ENCODE data around the gene FAM217A.

FAM217A gene

DNA sequence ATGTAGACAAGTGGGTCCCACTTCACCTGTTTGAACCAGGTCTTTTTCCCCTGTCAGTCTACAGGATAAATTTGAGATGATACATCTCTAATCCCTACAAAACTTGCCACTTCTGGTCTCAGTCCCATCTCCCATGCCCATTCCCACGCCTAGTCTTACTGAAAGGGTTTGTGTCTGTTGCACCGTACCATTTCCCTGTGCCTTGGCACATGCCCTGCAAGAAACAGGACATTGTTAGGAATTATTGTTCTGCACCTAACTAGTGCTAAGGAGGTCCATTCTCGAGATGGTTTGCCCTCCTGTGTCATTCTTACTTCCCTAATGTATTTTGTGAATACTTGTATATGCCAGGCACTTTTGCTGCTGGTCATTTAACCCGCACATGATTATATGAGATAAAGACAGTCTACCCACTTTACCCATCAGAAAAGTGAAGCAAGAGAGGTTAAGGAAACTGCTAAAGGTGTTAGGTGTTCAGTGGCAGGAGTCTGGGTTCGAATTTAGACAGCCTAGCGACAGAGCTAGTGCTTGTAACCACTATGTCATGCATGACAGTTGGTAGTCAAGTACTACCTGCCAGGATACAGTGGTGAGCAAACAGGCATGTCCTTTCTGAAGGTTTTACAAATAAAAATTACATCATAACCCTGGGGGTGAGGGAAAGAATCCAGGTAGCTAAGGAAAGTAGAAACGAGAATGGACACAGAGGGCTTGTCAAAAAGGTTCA, 12.7 kb downstream of the FAM217A start:
- DNase-seq (ENCODE audit: insufficient read length, low spot score) (no peak), FAIRE-seq (peak; percentile 27)
- TF ChIP-seq POLR2A (IDR thresholded peaks at IDR 0.05; ENCODE audit: low read depth, low read length) = no peak

- DNase-seq (ENCODE audit: insufficient read length, low spot score) = peak; percentile 60
- FAIRE-seq = peak; percentile 99
- TF ChIP-seq POLR2A (IDR thresholded peaks at IDR 0.05; ENCODE audit: low read depth, low read length) = no peak
These were observed 19.7 kb downstream of the FAM217A start for GRCh38 chr6:4059115-4059777.

GRCh38 chr6:4057036-4057435, 21.9 kb downstream of the FAM217A start:
- FAIRE-seq (no peak), DNase-seq (ENCODE audit: insufficient read length, low spot score) (no peak)
- no peak for TF ChIP-seq POLR2A (IDR thresholded peaks at IDR 0.05; ENCODE audit: low read depth, low read length)

DNA sequence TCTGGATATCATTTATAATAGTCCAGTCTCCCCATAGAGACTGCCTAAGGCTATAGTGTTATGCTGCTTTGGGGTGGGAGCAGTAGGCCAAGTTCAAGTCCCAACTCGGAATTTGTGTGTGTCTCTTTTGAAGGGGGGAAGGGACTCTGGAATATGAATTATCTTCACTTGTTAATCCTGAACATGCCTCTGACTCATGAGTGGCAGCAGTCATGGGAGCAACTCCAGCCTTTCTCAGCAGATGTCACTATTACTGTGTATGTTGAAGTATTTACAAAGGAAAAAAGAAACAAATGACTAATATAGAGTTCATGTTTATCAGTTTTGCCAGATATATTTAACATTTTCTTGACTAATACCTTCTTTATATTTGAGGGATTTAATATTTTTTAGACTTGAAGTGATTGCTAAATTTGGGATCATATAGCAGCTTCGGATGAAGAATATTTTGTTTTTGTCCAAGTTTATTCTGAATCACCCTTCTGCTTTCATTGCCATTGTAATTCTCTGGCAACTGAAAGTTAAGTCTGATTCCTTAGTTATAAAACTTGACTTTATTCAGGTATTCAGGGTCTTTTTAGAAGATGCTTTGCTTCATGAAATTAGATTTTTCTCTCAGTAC, 23.4 kb downstream of the FAM217A start:
- TF ChIP-seq POLR2A (IDR thresholded peaks at IDR 0.05; ENCODE audit: low read depth, low read length) = no peak
- DNase-seq (ENCODE audit: insufficient read length, low spot score) (peak; percentile 35), FAIRE-seq (peak; percentile 90)

- DNase-seq (ENCODE audit: insufficient read length, low spot score) (no peak), FAIRE-seq (no peak)
- TF ChIP-seq POLR2A (IDR thresholded peaks at IDR 0.05; ENCODE audit: low read depth, low read length) = no peak
These were observed 29.7 kb downstream of the FAM217A start for GRCh38 chr6:4049246-4049645.

DNA sequence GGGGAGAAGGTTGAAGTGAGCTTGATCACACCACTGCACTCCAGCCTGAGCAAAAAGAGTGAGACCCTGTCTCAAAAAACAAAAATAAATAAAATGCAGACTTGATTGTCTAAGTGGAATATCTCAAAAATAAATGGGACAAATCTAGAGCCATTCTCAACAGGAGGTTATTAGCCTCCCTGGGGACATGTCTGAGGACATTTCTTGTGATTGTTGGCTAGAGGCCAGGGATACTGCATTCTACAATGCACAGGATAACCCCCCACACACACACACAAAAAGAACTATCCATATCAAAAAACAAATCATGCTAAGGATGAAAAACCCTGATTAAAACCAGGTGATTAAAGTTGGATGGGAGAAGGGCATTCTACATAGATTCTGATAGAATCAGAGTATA, 37.5 kb downstream of the FAM217A start:
- no peak for TF ChIP-seq POLR2A (IDR thresholded peaks at IDR 0.05; ENCODE audit: low read depth, low read length)
- no peak for FAIRE-seq
- no peak for DNase-seq (ENCODE audit: insufficient read length, low spot score)

GRCh38 chr6:4039348-4039747, 39.6 kb downstream of the FAM217A start:
- peak; percentile 50 for FAIRE-seq

GRCh38 chr6:4036581-4036980, 42.4 kb downstream of the FAM217A start:
- FAIRE-seq (no peak), DNase-seq (ENCODE audit: insufficient read length, low spot score) (no peak)
- no peak for TF ChIP-seq POLR2A (IDR thresholded peaks at IDR 0.05; ENCODE audit: low read depth, low read length)

More at GRCh38 chr6:4039348-4039747, 39.6 kb downstream of the FAM217A start:
- TF ChIP-seq POLR2A (IDR thresholded peaks at IDR 0.05; ENCODE audit: low read depth, low read length) = no peak
- DNase-seq (ENCODE audit: insufficient read length, low spot score) = no peak

DNA sequence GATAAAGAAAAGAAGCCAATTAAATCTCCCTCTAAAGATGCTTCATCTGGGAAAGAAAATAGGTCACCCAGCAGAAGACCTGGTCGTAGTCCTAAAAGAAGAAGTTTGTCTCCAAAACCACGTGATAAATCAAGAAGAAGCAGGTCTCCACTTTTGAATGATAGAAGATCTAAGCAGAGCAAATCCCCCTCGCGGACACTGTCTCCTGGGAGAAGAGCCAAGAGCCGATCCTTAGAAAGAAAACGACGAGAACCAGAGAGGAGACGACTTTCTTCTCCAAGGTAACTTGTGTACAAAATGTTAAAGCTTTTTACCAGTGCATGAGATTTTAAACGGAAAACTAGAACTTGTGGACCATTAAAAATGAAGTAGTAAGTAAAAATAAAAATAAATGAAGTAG, 46.5 kb downstream of the FAM217A start:
- DNase-seq (ENCODE audit: insufficient read length, low spot score) (no peak), FAIRE-seq (no peak)
- TF ChIP-seq POLR2A (IDR thresholded peaks at IDR 0.05; ENCODE audit: low read depth, low read length) = no peak

- TF ChIP-seq POLR2A (IDR thresholded peaks at IDR 0.05; ENCODE audit: low read depth, low read length) = no peak
- FAIRE-seq (peak; percentile 75), DNase-seq (ENCODE audit: insufficient read length, low spot score) (no peak)
These were observed 47.5 kb downstream of the FAM217A start for GRCh38 chr6:4031442-4031841.

DNA sequence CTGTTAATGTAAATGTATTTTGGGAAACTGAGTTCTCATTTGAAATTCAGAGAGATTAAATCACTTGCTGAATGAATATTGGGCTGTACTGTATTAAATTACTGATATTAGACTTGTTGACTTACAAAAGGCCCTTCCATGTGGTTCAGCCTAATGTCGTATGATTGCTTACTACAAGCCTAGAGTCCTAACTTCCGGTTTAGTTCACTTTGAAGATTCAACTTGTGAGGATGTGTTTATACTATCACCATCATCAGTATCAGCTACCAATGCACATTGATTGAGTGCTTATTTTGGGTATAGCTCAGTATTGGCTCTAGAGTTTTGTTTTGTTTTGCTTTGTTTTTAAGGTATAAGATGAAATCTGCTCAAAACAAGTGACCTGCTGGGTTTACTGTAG, 48.3 kb downstream of the FAM217A start:
- TF ChIP-seq POLR2A (IDR thresholded peaks at IDR 0.05; ENCODE audit: low read depth, low read length) = no peak
- FAIRE-seq = peak; percentile 45

DNA sequence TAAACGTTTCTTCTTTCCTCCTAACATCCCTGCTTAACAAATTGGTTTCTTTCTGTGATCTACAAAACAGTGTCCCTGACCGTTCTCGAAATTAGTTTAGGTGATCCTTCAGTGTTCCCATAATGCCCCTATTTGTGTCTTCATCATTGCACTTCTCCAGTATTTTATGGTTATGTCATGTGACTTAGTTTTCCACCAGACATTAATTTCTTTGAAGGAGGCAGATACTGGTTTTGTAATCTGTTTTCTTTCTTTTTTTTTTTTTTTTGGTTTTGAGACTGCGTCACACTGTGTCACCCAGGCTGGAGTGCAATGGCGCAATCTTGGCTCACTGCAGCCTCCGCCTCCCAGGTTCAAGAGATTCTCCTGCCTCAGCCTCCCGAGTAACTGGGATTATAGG, 49.2 kb downstream of the FAM217A start:
- DNase-seq (ENCODE audit: insufficient read length, low spot score) (no peak), FAIRE-seq (no peak)
- no peak for TF ChIP-seq POLR2A (IDR thresholded peaks at IDR 0.05; ENCODE audit: low read depth, low read length)

More for the DNA sequence above, 48.3 kb downstream of the FAM217A start:
- no peak for DNase-seq (ENCODE audit: insufficient read length, low spot score)

DNA sequence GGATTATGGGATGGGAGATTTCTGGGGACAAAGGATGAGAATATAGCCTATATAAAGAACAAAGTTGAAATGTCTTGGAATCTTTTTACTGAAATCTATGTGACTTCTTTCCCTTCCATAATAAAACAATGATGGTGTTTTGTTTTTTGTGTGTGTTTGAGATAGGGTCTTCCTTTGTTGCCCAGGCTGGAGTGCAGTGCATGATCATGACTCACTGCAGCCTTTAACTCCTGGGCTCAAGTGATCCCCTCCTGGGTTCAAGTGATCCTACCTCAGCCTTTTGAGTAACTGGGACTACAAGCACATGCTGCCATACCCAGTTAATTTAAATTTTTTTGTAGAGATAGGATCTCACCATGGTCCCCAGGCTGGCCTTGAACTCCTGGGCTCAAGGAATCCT, 50.9 kb downstream of the FAM217A start:
- no peak for TF ChIP-seq POLR2A (IDR thresholded peaks at IDR 0.05; ENCODE audit: low read depth, low read length)

DNA sequence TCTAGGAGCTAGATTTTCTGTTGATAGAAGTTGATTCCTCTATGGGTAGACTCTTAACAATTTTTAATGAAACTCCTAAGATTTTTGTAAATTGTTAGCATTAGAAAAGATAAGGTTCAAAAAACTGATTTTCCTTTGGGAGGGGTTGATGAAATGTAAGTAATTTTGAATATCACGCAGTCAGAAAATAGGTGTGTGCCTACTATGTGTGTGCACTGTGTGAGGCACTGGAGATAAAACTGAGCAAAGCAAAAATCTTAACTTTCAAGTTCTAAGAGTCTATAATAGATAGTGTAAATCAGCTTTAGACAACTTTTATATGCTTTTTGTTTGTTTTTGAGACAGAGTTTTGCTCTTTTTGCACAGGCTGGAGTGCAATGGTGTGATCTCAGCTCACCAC, 53.3 kb downstream of the FAM217A start:
- FAIRE-seq = no peak
- no peak for DNase-seq (ENCODE audit: insufficient read length, low spot score)
- TF ChIP-seq POLR2A (IDR thresholded peaks at IDR 0.05; ENCODE audit: low read depth, low read length) = no peak

More for the DNA sequence above, 50.9 kb downstream of the FAM217A start:
- DNase-seq (ENCODE audit: insufficient read length, low spot score) = no peak
- FAIRE-seq = no peak

Measured in H54 (cell line).